Panc1 (cell line): ENCODE measurements around the gene CHST13. TPM values are rescaled to one million over a fixed set of nuclear protein-coding genes. Genes with fewer than 3 reads are reported as not detected.

Source experiments
- ATAC-seq: fragments of 200-7000 bp; cut with Tn5 transposase; 2 replicates; pipeline ENCODE4 v1.9.1; 2020; ENCODE audit warnings: mild to moderate bottlenecking, moderate library complexity
- BruUV-seq: library from RNA; stranded (reverse); fragments of 400-500 nt; replicated peaks from 2 replicates; lab custom pipeline; 2021; lab: Mats Ljungman, UMichigan
- CTCF ChIA-PET: fragments of 300-600 bp; sonication (Branson Sonifier 250); formaldehyde crosslinking; loops from one replicate; lab custom pipeline; 2022; ENCODE audit warnings: antibody characterized with exemption; lab: Charles Lee
- POLR2A ChIA-PET: fragments of 300-600 bp; sonication (Branson Sonifier 250); formaldehyde crosslinking; loops from one replicate; lab custom pipeline; 2022; ENCODE audit warnings: antibody characterized with exemption; lab: Charles Lee
- DNase-seq: peaks from one replicate; pipeline ENCODE4 v3.0.0-alpha.2; 2010; ENCODE audit warnings: low read depth, low spot score
- H3K27ac ChIP-seq: 2 replicates; pipeline ENCODE4 v1.5.1; 2011; ENCODE audit warnings: mild to moderate bottlenecking, low read length, inconsistent platforms
- H3K27me3 ChIP-seq: fragments of 200-500 bp; sonication (Bioruptor generic); 2 replicates; pipeline ENCODE4 v1.6.0; 2014; ENCODE audit warnings: low read length, inconsistent platforms; ENCODE audit not compliant: control insufficient read depth, insufficient read depth
- H3K36me3 ChIP-seq: fragments of 200-500 bp; sonication (Bioruptor generic); 2 replicates; pipeline ENCODE4 v1.5.1; 2014; ENCODE audit warnings: inconsistent platforms, mild to moderate bottlenecking, low read length, moderate library complexity; ENCODE audit not compliant: control insufficient read depth, insufficient read depth
- H3K4me1 ChIP-seq: 2 replicates; pipeline ENCODE4 v1.5.1; 2011; ENCODE audit warnings: inconsistent platforms, mild to moderate bottlenecking, low read length, moderate library complexity; ENCODE audit not compliant: control insufficient read depth, insufficient read depth
- H3K4me3 ChIP-seq, 2 experiments: 2 replicates each; pipeline ENCODE4 v1.5.1; 2011 to 2012; ENCODE audit warnings: low read depth in 2 of 2, low read length in 2 of 2, mild to moderate bottlenecking in 2 of 2, inconsistent platforms in 1 of 2, moderate library complexity in 1 of 2
- H3K9me3 ChIP-seq: fragments of 200-500 bp; sonication (Bioruptor generic); 2 replicates; pipeline ENCODE4 v1.5.1; 2014; ENCODE audit warnings: low read depth, mild to moderate bottlenecking, inconsistent platforms, low read length, moderate library complexity; ENCODE audit not compliant: control insufficient read depth, insufficient read depth
- POLR2AphosphoS5 ChIP-seq: IDR thresholded peaks from 2 replicates; pipeline ENCODE4 v1.6.1; 2012; ENCODE audit warnings: mild to moderate bottlenecking, low read depth, low read length, moderate library complexity
- SIN3A ChIP-seq: IDR thresholded peaks from 2 replicates; pipeline ENCODE4 v1.6.1; 2012; ENCODE audit warnings: low read depth, mild to moderate bottlenecking, low read length, moderate library complexity, borderline replicate concordance; ENCODE audit not compliant: insufficient read depth
- TCF7L2 ChIP-seq: IDR thresholded peaks from 2 replicates; pipeline ENCODE4 v1.6.1; 2011; ENCODE audit warnings: mild to moderate bottlenecking, low read depth, low read length, inconsistent platforms
- in situ Hi-C: cut with HindIII; loops from 2 replicates; pipeline ENCODE4 v1.10.0; 2016; ENCODE audit warnings: low sequenced_read_pairs, low pct_unique_long_range_greater_than_20kb
- intact Hi-C: fragments of 100-400 bp; cut with micrococcal nuclease; formaldehyde crosslinking; loops from one replicate; pipeline ENCODE4 v1.10.0; 2022; ENCODE audit not compliant: unreplicated experiment
- total RNA-seq: library from RNA; stranded (reverse); gene quantifications from one replicate; pipeline ENCODE4 v1.2.1, GENCODE V29; 2021; ENCODE audit not compliant: unreplicated experiment
- TF ChIP-seq, protein P1 (sequence below): fragments of 450-650 bp; IDR thresholded peaks from 2 replicates; pipeline ENCODE4 v1.5.1; 2017; ENCODE audit warnings: mild to moderate bottlenecking
- TF ChIP-seq, protein P2 (sequence below), 2 experiments: IDR thresholded peaks; 2 replicates each; pipeline ENCODE4 v1.6.1; 2011 to 2012; ENCODE audit warnings: low read depth in 2 of 2, control low read depth in 1 of 2, low read length in 1 of 2, mild to moderate bottlenecking in 1 of 2, moderate library complexity in 1 of 2; ENCODE audit not compliant: insufficient read depth in 1 of 2

Gene CHST13
- total RNA-seq, 1 experiment from 2014 or later: 0.64 TPM

DNA sequence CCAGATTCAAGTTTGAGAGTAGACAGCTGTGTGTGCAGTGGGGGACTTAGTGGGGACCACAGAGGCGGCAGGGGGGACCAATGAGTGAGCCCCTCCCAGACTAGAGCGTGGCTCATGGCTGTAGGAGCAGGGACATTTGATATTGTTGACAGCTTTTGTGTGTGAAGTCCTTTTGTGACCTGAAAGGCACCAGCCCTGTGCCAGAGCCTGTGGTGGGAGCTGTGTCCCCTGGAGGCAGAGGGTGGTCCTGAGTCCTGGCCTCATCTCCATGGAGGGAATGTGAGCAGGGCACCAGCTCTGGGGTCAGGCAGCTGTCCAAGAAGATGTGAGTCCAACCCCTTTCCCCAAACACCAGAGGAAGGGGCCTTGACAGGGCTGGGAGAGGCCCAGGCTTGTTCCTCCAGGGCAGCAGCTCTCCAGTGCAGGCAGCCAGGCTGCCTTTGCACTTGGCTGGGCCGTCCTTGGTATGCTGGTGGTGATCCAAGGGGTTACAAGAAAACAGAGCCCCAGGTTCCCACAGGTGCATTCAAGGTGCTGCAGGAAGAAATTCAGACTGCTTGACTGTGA lies 44.9 kb downstream of the CHST13 start:
- no peaks in the 10 kb centered on the region for H3K36me3 ChIP-seq
- no TSS peak for BruUV-seq
- no peak overlapping the region for H3K27ac ChIP-seq
- POLR2A ChIA-PET: no interaction called here
- intact Hi-C loops (loop anchor here (1.0 kb wide), 1 partner anchor 20 kb away; no protein-coding TSS in a partner anchor), in situ Hi-C loops (no loop called here)
- TF ChIP-seq TCF7L2: no peak
- TF ChIP-seq, protein P1, sequence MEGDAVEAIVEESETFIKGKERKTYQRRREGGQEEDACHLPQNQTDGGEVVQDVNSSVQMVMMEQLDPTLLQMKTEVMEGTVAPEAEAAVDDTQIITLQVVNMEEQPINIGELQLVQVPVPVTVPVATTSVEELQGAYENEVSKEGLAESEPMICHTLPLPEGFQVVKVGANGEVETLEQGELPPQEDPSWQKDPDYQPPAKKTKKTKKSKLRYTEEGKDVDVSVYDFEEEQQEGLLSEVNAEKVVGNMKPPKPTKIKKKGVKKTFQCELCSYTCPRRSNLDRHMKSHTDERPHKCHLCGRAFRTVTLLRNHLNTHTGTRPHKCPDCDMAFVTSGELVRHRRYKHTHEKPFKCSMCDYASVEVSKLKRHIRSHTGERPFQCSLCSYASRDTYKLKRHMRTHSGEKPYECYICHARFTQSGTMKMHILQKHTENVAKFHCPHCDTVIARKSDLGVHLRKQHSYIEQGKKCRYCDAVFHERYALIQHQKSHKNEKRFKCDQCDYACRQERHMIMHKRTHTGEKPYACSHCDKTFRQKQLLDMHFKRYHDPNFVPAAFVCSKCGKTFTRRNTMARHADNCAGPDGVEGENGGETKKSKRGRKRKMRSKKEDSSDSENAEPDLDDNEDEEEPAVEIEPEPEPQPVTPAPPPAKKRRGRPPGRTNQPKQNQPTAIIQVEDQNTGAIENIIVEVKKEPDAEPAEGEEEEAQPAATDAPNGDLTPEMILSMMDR: no peak
- peaks cover 16% of the 10 kb centered on the region for H3K27me3 ChIP-seq
- DNase-seq (no peak), ATAC-seq (no peak)
- H3K4me1 ChIP-seq: no peaks in the 10 kb centered on the region
- H3K9me3 ChIP-seq: no peaks in the 10 kb centered on the region
- no peak overlapping the region for H3K4me3 ChIP-seq
- CTCF ChIA-PET: no interaction called here

DNA sequence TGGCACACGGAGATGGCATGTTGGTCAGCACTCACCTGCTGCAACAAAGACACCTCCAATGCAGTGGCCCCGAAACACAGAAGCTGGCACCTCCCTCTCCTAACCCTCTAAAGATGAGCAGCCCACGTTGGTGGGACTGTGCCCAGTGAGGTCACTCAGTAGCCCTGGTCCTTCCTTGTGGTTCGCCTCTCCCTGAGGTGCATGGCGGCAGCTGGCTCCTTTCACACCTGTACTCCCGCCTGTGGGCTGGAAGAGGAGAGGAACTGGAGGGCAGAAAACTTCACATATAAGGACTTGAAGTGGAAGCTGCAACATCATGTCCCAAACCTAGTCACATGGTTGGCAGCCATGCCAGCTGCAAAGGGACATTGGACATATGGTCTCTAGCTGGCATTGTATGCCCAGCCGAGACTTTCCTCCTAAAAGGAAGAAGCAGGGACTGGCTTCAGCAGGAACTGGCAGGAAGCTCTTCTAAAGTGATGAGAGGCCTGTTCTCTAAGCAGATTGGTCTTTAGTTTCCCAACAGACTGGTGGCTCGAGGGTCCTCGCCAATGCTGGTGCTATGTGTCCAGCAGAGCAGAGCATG lies 45.5 kb downstream of the CHST13 start:
- DNase-seq (no peak), ATAC-seq (no peak)
- H3K4me3 ChIP-seq: no peak overlapping the region
- in situ Hi-C loops (no loop called here), intact Hi-C loops (loop anchor here (1.0 kb wide), 1 partner anchor 20 kb away; no protein-coding TSS in a partner anchor)
- no peaks in the 10 kb centered on the region for H3K9me3 ChIP-seq
- H3K36me3 ChIP-seq: no peaks in the 10 kb centered on the region
- TF ChIP-seq POLR2AphosphoS5 (no peak), TCF7L2 (no peak), SIN3A (no peak)
- TF ChIP-seq, protein P2, sequence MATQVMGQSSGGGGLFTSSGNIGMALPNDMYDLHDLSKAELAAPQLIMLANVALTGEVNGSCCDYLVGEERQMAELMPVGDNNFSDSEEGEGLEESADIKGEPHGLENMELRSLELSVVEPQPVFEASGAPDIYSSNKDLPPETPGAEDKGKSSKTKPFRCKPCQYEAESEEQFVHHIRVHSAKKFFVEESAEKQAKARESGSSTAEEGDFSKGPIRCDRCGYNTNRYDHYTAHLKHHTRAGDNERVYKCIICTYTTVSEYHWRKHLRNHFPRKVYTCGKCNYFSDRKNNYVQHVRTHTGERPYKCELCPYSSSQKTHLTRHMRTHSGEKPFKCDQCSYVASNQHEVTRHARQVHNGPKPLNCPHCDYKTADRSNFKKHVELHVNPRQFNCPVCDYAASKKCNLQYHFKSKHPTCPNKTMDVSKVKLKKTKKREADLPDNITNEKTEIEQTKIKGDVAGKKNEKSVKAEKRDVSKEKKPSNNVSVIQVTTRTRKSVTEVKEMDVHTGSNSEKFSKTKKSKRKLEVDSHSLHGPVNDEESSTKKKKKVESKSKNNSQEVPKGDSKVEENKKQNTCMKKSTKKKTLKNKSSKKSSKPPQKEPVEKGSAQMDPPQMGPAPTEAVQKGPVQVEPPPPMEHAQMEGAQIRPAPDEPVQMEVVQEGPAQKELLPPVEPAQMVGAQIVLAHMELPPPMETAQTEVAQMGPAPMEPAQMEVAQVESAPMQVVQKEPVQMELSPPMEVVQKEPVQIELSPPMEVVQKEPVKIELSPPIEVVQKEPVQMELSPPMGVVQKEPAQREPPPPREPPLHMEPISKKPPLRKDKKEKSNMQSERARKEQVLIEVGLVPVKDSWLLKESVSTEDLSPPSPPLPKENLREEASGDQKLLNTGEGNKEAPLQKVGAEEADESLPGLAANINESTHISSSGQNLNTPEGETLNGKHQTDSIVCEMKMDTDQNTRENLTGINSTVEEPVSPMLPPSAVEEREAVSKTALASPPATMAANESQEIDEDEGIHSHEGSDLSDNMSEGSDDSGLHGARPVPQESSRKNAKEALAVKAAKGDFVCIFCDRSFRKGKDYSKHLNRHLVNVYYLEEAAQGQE (IDR thresholded peaks at IDR 0.05; ENCODE audit: insufficient read depth in 1 of 2, low read depth in 2 of 2, low read length in 1 of 2): no peak
- TF ChIP-seq, protein P1: no peak
- no peak overlapping the region for H3K27ac ChIP-seq
- H3K27me3 ChIP-seq: peaks cover 18% of the 10 kb centered on the region
- no peaks in the 10 kb centered on the region for H3K4me1 ChIP-seq
- ChIA-PET POLR2A (no interaction called here), CTCF (no interaction called here)
- BruUV-seq: no TSS peak
